ENCODE results near the gene JAZF1. TPM values are rescaled to one million over a fixed set of nuclear protein-coding genes. Genes with fewer than 3 reads are reported as not detected.

The JAZF1 gene
- total RNA-seq, 1 experiment from 2014 or later: 9.1 TPM

GRCh38 chr7:28046035-28046434, 134.6 kb downstream of the JAZF1 start:
- no peak for DNase-seq
- Histone ChIP-seq H2BK120ac (ENCODE audit: low read depth, low read length, poor library complexity, severe bottlenecking) (no peak overlapping the region), H4K8ac (replicated peaks; ENCODE audit: insufficient read length, low read depth, low read length) (no peak overlapping the region), H3K79me2 (ENCODE audit: insufficient read depth, low read length) (no peaks in the 10 kb centered on the region; the same call in 1 of the 2 replicates), H3K9me3 (ENCODE audit: control insufficient read depth, low read depth, low read length) (no peaks in the 10 kb centered on the region), H3K4me1 (ENCODE audit: insufficient read depth, low read length) (peaks cover 2% of the 10 kb centered on the region; the same call in 1 of the 2 replicates), H2BK15ac (ENCODE audit: low read depth, low read length) (no peak overlapping the region), H2AK5ac (ENCODE audit: insufficient read length, low read length) (no peak overlapping the region), H3K9ac (ENCODE audit: extremely low read depth, insufficient read length, low read length) (no peak overlapping the region), H3K27ac (ENCODE audit: insufficient read length, low read depth, low read length) (no peak overlapping the region), H3T11ph (ENCODE audit: low read length) (no peak overlapping the region), H3K14ac (ENCODE audit: insufficient read depth, low read length) (no peak overlapping the region), H4K5ac (ENCODE audit: insufficient read length, low read depth, low read length) (no peak overlapping the region), H3K18ac (ENCODE audit: insufficient read length, low read depth, low read length) (no peak overlapping the region), H3K56ac (ENCODE audit: insufficient read length, low read depth, low read length) (no peak overlapping the region), H2AFZ (ENCODE audit: low read length) (no peak overlapping the region), H3K79me1 (ENCODE audit: insufficient read depth, low read depth, low read length, poor library complexity, severe bottlenecking) (no peaks in the 10 kb centered on the region), H2BK12ac (ENCODE audit: insufficient read length, low read depth, low read length) (no peak overlapping the region), H2BK20ac (ENCODE audit: low read depth, low read length, poor library complexity, severe bottlenecking) (no peak overlapping the region), H2BK5ac (ENCODE audit: insufficient read length, low read length) (no peak overlapping the region), H4K91ac (ENCODE audit: insufficient read length, low read depth, low read length) (no peak overlapping the region), H4K20me1 (ENCODE audit: control insufficient read depth, insufficient read depth, insufficient read length) (no peaks in the 10 kb centered on the region), H3K23ac (ENCODE audit: insufficient read length, low read depth, low read length) (no peak overlapping the region), H3K27me3 (ENCODE audit: insufficient read depth, low read length) (no peaks in the 10 kb centered on the region), H3K4me2 (ENCODE audit: insufficient read depth, insufficient read length, low read length) (no peak overlapping the region), H3K23me2 (ENCODE audit: insufficient read length, low read depth, low read length, poor library complexity, severe bottlenecking) (no peaks in the 10 kb centered on the region), H3K4ac (ENCODE audit: low read depth, low read length) (no peak overlapping the region)
- Mint-ChIP-seq H3K27ac (no peak overlapping the region), H3K4me1 (peaks cover 11 to 13% of the 10 kb centered on the region in 2 experiments), H3K9me3 (no peaks in the 10 kb centered on the region), H3K4me3 (no peak overlapping the region), H3K27me3 (ENCODE audit: low read depth) (no peaks in the 10 kb centered on the region; the same call in 1 of the 2 replicates), H3K36me3 (ENCODE audit: insufficient read depth in 1 of 3, low read depth in 3 of 3) (no peaks in the 10 kb centered on the region)
- no CpG with 5 or more reads among the region's 2 CpGs for WGBS (ENCODE audit: extremely low coverage, insufficient read length, low lambda C conversion rate)
- no peak for TF ChIP-seq CTCF (conservative IDR thresholded peaks at IDR 0.05)
